SK-N-SH (cell line): Measurements from ENCODE around the gene GRK3.

Experiments used
- CTCF ChIP-seq: fragments of 200-600 bp; sonication (generic); IDR thresholded peaks from 2 replicates; pipeline ENCODE4 v1.6.1; 2017; ENCODE audit warnings: antibody characterized with exemption, mild to moderate bottlenecking, moderate library complexity
- EZH2phosphoT487 ChIP-seq: fragments of 200-600 bp; sonication (generic); IDR thresholded peaks from 2 replicates; pipeline ENCODE4 v1.6.1; 2017; ENCODE audit warnings: low read depth, mixed run types, mild to moderate bottlenecking, antibody characterized with exemption, moderate library complexity, borderline replicate concordance
- GATA2 ChIP-seq: sonication (generic); formaldehyde crosslinking; IDR thresholded peaks from 2 replicates; pipeline ENCODE4 v1.5.0; 2020; ENCODE audit warnings: mild to moderate bottlenecking, missing genetic modification reagents
- PBX3 ChIP-seq: IDR thresholded peaks from 2 replicates; pipeline ENCODE4; 2012
- SMC3 ChIP-seq: IDR thresholded peaks from 2 replicates; pipeline ENCODE4 v1.6.1; 2012; ENCODE audit warnings: low read depth, low read length, improper control_type of control experiment
- ZBTB33 ChIP-seq: IDR thresholded peaks from 2 replicates; pipeline ENCODE4 v1.4.0; 2012; ENCODE audit warnings: low read depth, borderline replicate concordance
- TF ChIP-seq, protein P1 (sequence below): IDR thresholded peaks from 2 replicates; pipeline ENCODE4 v1.6.1; 2012; ENCODE audit warnings: mild to moderate bottlenecking, low read depth, low read length, moderate library complexity
- TF ChIP-seq, protein P2 (sequence below): IDR thresholded peaks from 2 replicates; pipeline ENCODE4 v1.4.0; 2012; ENCODE audit warnings: low read depth

- no peak for TF ChIP-seq CTCF
- TF ChIP-seq, protein P1, sequence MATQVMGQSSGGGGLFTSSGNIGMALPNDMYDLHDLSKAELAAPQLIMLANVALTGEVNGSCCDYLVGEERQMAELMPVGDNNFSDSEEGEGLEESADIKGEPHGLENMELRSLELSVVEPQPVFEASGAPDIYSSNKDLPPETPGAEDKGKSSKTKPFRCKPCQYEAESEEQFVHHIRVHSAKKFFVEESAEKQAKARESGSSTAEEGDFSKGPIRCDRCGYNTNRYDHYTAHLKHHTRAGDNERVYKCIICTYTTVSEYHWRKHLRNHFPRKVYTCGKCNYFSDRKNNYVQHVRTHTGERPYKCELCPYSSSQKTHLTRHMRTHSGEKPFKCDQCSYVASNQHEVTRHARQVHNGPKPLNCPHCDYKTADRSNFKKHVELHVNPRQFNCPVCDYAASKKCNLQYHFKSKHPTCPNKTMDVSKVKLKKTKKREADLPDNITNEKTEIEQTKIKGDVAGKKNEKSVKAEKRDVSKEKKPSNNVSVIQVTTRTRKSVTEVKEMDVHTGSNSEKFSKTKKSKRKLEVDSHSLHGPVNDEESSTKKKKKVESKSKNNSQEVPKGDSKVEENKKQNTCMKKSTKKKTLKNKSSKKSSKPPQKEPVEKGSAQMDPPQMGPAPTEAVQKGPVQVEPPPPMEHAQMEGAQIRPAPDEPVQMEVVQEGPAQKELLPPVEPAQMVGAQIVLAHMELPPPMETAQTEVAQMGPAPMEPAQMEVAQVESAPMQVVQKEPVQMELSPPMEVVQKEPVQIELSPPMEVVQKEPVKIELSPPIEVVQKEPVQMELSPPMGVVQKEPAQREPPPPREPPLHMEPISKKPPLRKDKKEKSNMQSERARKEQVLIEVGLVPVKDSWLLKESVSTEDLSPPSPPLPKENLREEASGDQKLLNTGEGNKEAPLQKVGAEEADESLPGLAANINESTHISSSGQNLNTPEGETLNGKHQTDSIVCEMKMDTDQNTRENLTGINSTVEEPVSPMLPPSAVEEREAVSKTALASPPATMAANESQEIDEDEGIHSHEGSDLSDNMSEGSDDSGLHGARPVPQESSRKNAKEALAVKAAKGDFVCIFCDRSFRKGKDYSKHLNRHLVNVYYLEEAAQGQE: no peak
- TF ChIP-seq SMC3: no peak
- TF ChIP-seq, protein P2, sequence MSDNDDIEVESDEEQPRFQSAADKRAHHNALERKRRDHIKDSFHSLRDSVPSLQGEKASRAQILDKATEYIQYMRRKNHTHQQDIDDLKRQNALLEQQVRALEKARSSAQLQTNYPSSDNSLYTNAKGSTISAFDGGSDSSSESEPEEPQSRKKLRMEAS: no peak
- TF ChIP-seq ZBTB33: no peak
- no peak for TF ChIP-seq GATA2 (CRISPR knock-in tag)
- no peak for TF ChIP-seq EZH2phosphoT487
- no peak for TF ChIP-seq PBX3
Measured at GRCh38 chr22:25536589-25536988, 27.9 kb upstream of the GRK3 start.
